VCaP (cell line): ENCODE measurements around the gene TMEM190.

Experiments used
- H3K27ac ChIP-seq: fragments of 450-650 bp; 2 replicates; pipeline ENCODE4 v1.5.1; 2017
- TF ChIP-seq, protein P1 (sequence below): fragments of 450-650 bp; conservative IDR thresholded peaks from 2 replicates; pipeline ENCODE4 v1.5.1; 2017; ENCODE audit warnings: mild to moderate bottlenecking, moderate library complexity

Gene TMEM190

DNA sequence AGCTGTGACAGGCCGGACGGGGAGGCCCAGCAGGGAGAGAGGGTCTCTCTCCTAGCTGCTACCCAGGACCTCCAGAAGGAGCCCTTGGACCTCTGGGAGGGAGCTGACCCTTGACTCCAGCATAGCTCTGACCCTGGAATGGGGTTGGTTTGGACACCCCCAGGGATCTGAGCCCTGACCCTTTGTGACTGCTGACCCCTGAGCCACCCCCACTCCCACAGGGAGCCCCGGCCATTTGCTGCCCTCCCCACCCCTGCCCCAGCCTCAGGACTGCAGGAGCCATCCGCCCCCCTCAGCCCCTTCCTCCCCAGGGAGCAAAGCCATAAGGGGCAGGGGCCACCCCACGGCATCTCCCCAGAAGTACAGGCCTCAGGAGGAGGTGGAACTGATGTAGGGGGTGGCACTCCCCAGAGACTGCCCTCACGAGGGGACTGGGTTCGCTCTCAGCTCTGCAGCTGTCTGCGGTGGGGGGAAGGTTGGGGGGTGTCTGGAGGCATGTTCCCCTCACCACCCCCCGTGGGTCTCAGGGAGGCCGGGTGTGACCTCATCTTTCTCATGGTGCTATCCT lies 29.1 kb upstream of the TMEM190 start:
- TF ChIP-seq, protein P1, sequence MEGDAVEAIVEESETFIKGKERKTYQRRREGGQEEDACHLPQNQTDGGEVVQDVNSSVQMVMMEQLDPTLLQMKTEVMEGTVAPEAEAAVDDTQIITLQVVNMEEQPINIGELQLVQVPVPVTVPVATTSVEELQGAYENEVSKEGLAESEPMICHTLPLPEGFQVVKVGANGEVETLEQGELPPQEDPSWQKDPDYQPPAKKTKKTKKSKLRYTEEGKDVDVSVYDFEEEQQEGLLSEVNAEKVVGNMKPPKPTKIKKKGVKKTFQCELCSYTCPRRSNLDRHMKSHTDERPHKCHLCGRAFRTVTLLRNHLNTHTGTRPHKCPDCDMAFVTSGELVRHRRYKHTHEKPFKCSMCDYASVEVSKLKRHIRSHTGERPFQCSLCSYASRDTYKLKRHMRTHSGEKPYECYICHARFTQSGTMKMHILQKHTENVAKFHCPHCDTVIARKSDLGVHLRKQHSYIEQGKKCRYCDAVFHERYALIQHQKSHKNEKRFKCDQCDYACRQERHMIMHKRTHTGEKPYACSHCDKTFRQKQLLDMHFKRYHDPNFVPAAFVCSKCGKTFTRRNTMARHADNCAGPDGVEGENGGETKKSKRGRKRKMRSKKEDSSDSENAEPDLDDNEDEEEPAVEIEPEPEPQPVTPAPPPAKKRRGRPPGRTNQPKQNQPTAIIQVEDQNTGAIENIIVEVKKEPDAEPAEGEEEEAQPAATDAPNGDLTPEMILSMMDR = no peak
- H3K27ac ChIP-seq = no peak overlapping the region

DNA sequence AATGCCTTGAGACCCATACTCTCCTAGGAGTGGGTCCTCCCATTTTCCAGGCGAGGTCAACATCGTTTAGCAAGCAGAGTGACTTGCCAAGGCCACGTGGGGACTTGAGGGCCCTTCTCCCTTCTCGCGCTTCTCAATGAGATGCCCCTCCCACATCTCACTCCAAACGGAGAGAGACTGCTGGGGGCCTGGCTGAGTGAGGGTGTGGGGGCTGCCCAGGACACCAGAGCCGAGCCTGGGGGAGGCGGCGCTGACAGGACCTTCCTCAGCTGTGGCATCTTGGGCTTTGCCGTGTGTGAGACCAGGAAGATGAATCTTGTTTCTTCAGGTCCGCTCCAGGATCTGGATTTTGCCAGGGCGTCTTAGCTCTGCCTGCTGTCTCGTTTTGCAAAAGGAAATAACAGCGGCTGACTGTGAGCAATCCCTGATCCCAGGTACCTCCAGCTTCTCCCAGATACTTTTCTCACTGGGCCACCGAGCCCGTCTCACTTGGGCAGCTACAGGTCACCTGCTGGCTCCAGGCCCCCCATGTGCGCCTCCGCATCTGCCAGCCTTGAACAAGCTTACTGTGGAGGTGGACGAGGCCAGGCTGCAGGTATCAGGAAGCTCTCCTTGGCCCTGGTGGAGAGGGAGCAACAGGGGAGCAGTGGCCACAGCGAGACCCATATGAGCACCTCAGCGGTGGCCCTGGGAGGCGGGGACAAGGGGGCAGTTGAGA lies 28.1 kb upstream of the TMEM190 start:
- no peak overlapping the region for H3K27ac ChIP-seq

DNA sequence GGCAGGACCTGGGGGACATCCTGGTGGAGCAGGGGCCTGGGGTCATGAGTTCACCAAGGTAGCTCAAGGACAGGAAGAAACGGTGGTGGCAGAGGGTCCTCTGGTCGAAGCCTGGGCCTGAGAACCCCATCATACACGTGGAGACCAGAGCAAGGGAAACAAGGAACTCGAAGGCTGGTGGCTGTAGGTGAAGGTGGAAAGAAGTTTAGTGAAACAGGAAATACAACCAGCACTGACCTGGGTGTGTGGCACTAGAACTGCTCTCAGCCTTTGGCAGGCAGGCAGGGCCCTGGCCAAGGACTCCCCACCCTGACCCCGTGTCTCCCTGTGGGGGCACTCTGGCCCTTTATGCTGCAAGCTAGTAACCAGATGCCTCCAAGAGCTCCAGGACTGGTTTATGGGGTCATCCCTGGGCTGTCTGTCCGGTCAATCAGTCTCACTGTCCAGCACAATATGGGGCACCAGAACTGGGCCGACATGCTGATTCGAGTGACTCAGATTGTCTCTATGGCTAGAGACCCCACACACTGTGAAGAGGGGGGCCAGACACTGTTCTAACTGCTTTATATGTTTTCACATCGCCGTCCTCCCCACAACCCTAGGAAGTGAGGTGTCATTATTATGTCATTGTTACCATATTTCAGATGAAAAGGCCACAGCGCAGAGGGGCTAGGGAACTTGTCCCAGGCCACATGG lies 25.9 kb upstream of the TMEM190 start:
- TF ChIP-seq, protein P1 = no peak
- H3K27ac ChIP-seq = no peak overlapping the region

More for the DNA sequence above, 28.1 kb upstream of the TMEM190 start:
- TF ChIP-seq, protein P1 = no peak

DNA sequence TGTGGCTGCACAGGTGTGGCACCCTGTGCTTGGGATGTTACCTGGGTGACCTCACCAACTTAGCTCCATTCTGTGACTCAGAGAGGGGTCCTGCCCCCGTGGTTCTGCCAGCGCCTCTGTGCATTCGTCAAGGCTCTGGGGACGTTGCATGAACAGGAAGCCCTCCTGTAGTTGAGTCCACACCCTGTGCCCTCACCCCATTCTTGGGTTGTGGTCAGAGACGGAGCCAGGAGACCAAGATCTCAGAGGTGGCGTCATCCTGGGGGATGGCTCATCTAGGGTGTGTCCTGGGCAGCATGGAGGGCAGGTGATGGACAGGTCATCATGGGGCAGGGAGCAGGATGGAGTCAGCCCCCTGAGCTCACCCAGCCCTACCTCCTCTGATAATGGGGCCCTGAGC lies 24.6 kb upstream of the TMEM190 start:
- no peak overlapping the region for H3K27ac ChIP-seq
- TF ChIP-seq, protein P1 = no peak

DNA sequence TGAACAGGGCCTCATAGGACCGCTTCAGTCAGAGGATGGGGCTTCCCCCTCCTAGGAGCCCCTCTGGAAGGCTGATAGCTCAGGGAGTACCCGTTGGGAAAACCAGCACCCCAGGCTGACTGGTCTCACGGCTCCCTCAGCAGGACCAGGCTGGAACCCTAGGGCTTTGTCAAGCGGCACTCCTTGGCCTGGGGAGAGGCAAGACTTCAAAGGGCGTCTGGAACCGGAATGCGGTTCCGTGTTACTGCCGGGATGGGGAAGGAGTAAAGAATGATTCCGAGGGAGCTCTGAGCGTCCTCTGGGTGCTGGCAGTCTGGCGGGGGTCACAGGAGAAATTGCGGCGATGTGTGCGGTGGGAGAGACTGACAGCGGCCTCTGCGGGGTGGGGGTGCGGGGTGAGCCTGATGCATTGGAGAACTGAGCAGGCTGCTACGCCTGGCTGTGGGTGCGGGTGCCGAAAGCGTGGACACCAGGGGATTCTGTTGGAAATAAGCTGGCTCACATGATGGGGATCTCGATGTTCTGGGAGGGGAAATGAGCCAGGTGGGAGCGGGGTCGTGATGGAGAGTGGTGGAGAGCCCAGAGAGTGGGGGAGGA lies 24.0 kb upstream of the TMEM190 start:
- no peak overlapping the region for H3K27ac ChIP-seq
- TF ChIP-seq, protein P1 = no peak

DNA sequence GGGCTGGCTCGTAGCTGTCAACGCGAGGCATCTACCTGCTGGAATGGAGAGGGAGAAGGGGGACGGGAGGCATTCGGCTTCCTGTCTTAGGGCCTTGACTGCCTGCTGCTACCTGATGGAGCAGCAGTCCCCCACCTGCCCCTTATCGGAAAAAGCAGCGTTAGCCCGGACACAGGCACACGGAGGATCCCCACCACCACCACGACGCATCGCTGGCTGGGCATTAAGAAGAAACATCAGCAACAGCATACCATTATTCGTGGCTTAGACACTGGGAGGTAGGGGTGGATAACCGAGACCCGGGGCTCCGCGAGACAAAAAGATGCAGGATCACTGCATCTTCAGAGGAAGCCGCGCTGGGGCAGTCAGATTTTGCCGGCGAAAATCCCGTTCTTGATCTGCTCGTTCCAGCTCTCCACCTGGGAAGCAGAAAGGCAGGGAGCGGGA lies 23.2 kb upstream of the TMEM190 start:
- no peak overlapping the region for H3K27ac ChIP-seq
- TF ChIP-seq, protein P1 = no peak
